ENCODE results near the gene ZNF804A.

The ZNF804A gene

DNA sequence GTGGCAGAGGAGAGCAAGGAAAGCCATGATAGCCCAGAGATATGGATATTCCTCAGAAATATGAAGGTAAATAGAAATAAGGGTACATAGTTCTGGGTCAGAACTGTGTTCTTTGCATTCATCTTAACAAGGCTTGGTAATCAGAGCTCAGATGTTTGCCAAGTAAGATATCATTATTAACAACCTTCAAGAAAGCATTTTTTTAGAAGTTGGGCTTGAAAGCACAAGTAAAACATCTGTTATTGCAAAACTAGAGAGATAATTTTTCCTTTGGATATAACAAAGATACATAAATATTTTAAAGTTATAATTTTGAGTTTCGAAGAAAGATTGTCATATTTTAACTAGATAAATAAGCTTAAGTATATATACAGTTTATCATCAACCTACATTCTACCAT is 171.4 kb downstream of the ZNF804A start:
- TF ChIP-seq, protein P1, sequence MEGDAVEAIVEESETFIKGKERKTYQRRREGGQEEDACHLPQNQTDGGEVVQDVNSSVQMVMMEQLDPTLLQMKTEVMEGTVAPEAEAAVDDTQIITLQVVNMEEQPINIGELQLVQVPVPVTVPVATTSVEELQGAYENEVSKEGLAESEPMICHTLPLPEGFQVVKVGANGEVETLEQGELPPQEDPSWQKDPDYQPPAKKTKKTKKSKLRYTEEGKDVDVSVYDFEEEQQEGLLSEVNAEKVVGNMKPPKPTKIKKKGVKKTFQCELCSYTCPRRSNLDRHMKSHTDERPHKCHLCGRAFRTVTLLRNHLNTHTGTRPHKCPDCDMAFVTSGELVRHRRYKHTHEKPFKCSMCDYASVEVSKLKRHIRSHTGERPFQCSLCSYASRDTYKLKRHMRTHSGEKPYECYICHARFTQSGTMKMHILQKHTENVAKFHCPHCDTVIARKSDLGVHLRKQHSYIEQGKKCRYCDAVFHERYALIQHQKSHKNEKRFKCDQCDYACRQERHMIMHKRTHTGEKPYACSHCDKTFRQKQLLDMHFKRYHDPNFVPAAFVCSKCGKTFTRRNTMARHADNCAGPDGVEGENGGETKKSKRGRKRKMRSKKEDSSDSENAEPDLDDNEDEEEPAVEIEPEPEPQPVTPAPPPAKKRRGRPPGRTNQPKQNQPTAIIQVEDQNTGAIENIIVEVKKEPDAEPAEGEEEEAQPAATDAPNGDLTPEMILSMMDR (IDR thresholded peaks at IDR 0.05; ENCODE audit: insufficient read depth, low read depth, low read length, missing control alignments): no peak
- no peak for DNase-seq (ENCODE audit: low read depth)
- no peak overlapping the region for H3K4me3 ChIP-seq (ENCODE audit: low read depth, low read length)

DNA sequence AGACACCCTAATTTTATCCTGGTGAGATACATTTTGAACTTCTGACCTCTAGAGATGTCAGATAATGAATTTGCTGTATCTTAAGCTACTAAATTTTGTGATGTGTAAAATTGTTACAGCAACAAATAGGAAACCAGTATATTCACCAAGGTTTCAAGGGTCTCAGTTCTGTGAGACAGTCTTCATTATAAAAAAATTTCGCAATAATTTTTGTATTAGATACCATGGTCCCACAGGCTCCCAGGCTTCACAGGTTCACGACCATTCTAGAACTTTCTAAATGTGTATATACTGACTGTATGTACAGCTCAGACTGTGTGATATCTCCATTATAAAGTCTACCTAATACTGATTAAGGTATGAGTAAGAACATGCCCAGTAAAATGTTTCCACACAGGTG is 181.4 kb downstream of the ZNF804A start:
- no peak overlapping the region for H3K4me3 ChIP-seq (ENCODE audit: low read depth, low read length)
- DNase-seq (ENCODE audit: low read depth): no peak
- TF ChIP-seq, protein P1 (IDR thresholded peaks at IDR 0.05; ENCODE audit: insufficient read depth, low read depth, low read length, missing control alignments): no peak

DNA sequence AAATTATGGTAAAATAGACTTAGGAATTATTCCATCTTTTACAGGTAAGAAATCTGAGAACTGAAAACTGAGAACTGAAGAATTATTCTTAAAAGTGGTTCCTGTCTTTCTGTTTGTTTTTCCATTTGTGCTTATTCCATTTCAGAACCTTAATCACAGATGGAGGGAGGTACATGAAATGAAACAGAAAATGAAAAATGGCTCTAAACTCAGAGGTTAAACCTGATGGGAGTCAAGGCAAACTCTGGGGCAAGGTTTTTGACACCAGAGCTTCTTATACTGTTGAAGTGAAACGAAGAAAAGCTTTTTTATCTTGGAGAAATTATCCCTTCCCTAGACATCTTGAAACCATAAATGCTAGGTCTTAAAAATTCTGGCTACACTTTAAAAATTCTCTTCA is 182.1 kb downstream of the ZNF804A start:
- no peak for DNase-seq (ENCODE audit: low read depth)
- TF ChIP-seq, protein P1 (IDR thresholded peaks at IDR 0.05; ENCODE audit: insufficient read depth, low read depth, low read length, missing control alignments): no peak
- H3K4me3 ChIP-seq (ENCODE audit: low read depth, low read length): no peak overlapping the region

DNA sequence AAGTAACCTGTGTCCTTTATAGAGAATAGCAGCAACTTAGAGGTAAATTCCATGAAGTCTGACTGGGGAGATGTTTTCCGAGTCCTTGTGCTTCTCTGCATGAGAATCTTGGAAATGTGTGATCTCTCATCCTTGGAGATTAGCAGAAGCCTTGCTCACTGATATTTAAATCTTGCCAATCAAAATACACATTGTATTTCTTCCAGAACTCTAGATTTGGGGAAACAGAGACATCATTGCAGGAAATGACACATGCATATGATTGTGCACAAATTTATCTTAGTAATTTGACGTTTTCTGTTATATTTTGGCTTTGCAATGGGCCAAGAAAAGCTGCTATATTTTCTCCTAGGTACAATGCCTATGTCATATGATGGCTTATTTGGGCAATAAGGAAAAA is 182.6 kb downstream of the ZNF804A start:
- no peak overlapping the region for H3K4me3 ChIP-seq (ENCODE audit: low read depth, low read length)
- TF ChIP-seq, protein P1 (IDR thresholded peaks at IDR 0.05; ENCODE audit: insufficient read depth, low read depth, low read length, missing control alignments): no peak
- no peak for DNase-seq (ENCODE audit: low read depth)

DNA sequence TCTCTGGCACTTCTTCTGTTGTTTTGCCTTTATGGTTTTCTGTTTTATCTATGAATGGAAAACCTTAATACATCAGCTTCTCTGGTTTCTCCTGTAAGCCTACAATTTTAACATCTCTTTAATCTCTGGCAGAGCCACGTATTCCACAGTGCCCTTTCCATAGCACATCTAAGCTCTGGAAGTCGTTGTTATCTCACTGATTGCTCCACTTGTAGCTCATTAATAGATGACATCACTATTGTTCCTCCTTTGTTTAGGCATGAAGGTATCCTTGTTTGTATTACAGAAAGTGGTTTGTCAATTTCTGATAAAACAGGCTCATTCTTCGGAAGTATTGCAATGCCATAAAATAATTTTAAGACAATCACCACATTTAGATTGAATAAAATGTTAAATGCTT is 185.2 kb downstream of the ZNF804A start:
- no peak for DNase-seq (ENCODE audit: low read depth)
- H3K4me3 ChIP-seq (ENCODE audit: low read depth, low read length): no peak overlapping the region
- TF ChIP-seq, protein P1 (IDR thresholded peaks at IDR 0.05; ENCODE audit: insufficient read depth, low read depth, low read length, missing control alignments): no peak

DNA sequence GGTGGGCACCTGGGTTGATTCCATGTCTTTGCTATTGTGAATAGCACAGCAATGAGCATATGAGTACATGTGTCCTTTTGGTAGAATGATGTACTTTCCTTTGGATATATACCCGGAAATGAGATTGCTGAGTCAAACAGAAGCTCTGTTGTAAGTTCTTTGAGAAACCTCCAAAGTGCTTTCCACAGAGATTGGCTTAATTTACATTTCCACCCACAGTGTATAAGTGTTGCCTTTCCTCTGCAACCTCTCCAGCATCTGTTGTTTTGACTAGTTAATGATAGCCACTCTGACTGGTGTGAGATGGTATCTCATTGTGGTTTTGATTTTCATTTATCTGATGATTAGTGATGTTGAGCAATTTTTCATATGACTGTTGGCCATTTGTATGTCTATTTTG is 194.8 kb downstream of the ZNF804A start:
- no peak for DNase-seq (ENCODE audit: low read depth)
- no peak overlapping the region for H3K4me3 ChIP-seq (ENCODE audit: low read depth, low read length)
- TF ChIP-seq, protein P1 (IDR thresholded peaks at IDR 0.05; ENCODE audit: insufficient read depth, low read depth, low read length, missing control alignments): no peak

DNA sequence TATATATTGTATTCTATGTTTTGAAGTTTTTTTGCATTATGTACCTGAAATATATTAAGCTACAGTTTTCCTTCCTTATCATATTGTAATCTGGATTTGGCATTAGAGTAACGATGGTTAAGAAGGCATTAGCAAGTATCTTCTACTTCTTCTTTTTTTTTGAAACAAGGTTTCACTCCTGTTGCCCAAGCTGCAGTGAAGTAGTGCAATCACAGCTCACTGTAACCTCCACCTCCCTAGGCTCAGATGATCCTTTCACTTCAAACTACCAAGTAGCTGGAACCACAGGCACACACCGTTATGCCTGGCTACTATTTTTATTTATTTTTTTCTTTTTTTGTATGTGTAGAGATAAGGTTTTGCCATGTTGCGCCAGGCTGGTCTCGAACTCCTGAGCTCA is 201.1 kb downstream of the ZNF804A start:
- DNase-seq (ENCODE audit: low read depth): no peak
- H3K4me3 ChIP-seq (ENCODE audit: low read depth, low read length): no peak overlapping the region
- TF ChIP-seq, protein P1 (IDR thresholded peaks at IDR 0.05; ENCODE audit: insufficient read depth, low read depth, low read length, missing control alignments): no peak
